H9 (cell line): ENCODE data around the gene ERN1. TPM values are rescaled to one million over a fixed set of nuclear protein-coding genes. Genes with fewer than 3 reads are reported as not detected.

Experiments used
- DNase-seq: peaks from one replicate; pipeline ENCODE4 v3.0.0-alpha.2; 2017
- H2AFZ ChIP-seq: one replicate; pipeline ENCODE4 v1.6.1; 2013; ENCODE audit warnings: mild to moderate bottlenecking, low read length, control low read depth, moderate library complexity
- H2AK5ac ChIP-seq: 2 replicates; pipeline ENCODE4 v1.6.1; 2013; ENCODE audit warnings: low read length, control low read depth, mixed read lengths; ENCODE audit not compliant: insufficient read length
- H2BK120ac ChIP-seq: one replicate; pipeline ENCODE4 v1.6.1; 2013; ENCODE audit warnings: low read depth, mild to moderate bottlenecking, low read length, control low read depth, inconsistent platforms; ENCODE audit not compliant: poor library complexity, severe bottlenecking
- H2BK12ac ChIP-seq: 2 replicates; pipeline ENCODE4 v1.6.1; 2013; ENCODE audit warnings: low read length, control low read depth, mixed read lengths, low read depth; ENCODE audit not compliant: insufficient read length
- H2BK15ac ChIP-seq: 2 replicates; pipeline ENCODE4 v1.6.1; 2013; ENCODE audit warnings: low read depth, low read length, control low read depth
- H2BK20ac ChIP-seq: one replicate; pipeline ENCODE4 v1.6.1; 2013; ENCODE audit warnings: low read depth, mild to moderate bottlenecking, low read length, control low read depth, inconsistent platforms; ENCODE audit not compliant: poor library complexity, severe bottlenecking
- H2BK5ac ChIP-seq: 2 replicates; pipeline ENCODE4 v1.6.1; 2013; ENCODE audit warnings: low read length, control low read depth, mixed read lengths; ENCODE audit not compliant: insufficient read length
- H3K14ac ChIP-seq: 2 replicates; pipeline ENCODE4 v1.6.1; 2013; ENCODE audit warnings: low read length, control low read depth; ENCODE audit not compliant: insufficient read depth
- H3K18ac ChIP-seq: 2 replicates; pipeline ENCODE4 v1.6.1; 2013; ENCODE audit warnings: low read depth, mild to moderate bottlenecking, mixed read lengths, low read length, control low read depth; ENCODE audit not compliant: insufficient read length
- H3K23ac ChIP-seq: 2 replicates; pipeline ENCODE4 v1.6.1; 2013; ENCODE audit warnings: low read length, control low read depth, mixed read lengths, low read depth; ENCODE audit not compliant: insufficient read length
- H3K23me2 ChIP-seq: 2 replicates; pipeline ENCODE4 v1.6.1; 2013; ENCODE audit warnings: low read depth, mild to moderate bottlenecking, mixed read lengths, low read length, control low read depth; ENCODE audit not compliant: insufficient read length, poor library complexity, severe bottlenecking
- H3K27ac ChIP-seq: 2 replicates; pipeline ENCODE4 v1.5.1; 2013; ENCODE audit warnings: low read length, control low read depth, mixed read lengths, low read depth; ENCODE audit not compliant: insufficient read length
- H3K27me3 ChIP-seq: 2 replicates; pipeline ENCODE4 v1.6.1; 2013; ENCODE audit warnings: low read length, control low read depth, inconsistent platforms; ENCODE audit not compliant: insufficient read depth
- H3K4ac ChIP-seq: 2 replicates; pipeline ENCODE4 v1.6.1; 2013; ENCODE audit warnings: low read depth, mild to moderate bottlenecking, control low read depth, inconsistent platforms, low read length, moderate library complexity
- H3K4me1 ChIP-seq: 2 replicates; pipeline ENCODE4 v1.6.1; 2013; ENCODE audit warnings: low read length, control low read depth, inconsistent platforms; ENCODE audit not compliant: insufficient read depth
- H3K4me2 ChIP-seq: 2 replicates; pipeline ENCODE4 v1.6.1; 2013; ENCODE audit warnings: low read length, control low read depth, mixed read lengths; ENCODE audit not compliant: insufficient read length, insufficient read depth
- H3K56ac ChIP-seq: 2 replicates; pipeline ENCODE4 v1.6.1; 2013; ENCODE audit warnings: low read depth, mild to moderate bottlenecking, mixed read lengths, low read length, control low read depth; ENCODE audit not compliant: insufficient read length
- H3K79me1 ChIP-seq: 2 replicates; pipeline ENCODE4 v1.6.1; 2013; ENCODE audit warnings: low read depth, mild to moderate bottlenecking, moderate library complexity, low read length, control low read depth, inconsistent platforms; ENCODE audit not compliant: insufficient read depth, poor library complexity, severe bottlenecking
- H3K79me2 ChIP-seq: 2 replicates; pipeline ENCODE4 v1.6.1; 2013; ENCODE audit warnings: low read length, control low read depth, inconsistent platforms; ENCODE audit not compliant: insufficient read depth
- H3K9ac ChIP-seq: 2 replicates; pipeline ENCODE4 v1.6.1; 2013; ENCODE audit warnings: low read length, control low read depth, mixed read lengths; ENCODE audit not compliant: insufficient read length; ENCODE audit errors: extremely low read depth
- H3K9me3 ChIP-seq: one replicate; pipeline ENCODE4 v1.6.1; 2013; ENCODE audit warnings: low read depth, low read length, inconsistent platforms; ENCODE audit not compliant: control insufficient read depth
- H3T11ph ChIP-seq: one replicate; pipeline ENCODE4 v1.6.1; 2013; ENCODE audit warnings: mild to moderate bottlenecking, low read length, control low read depth, inconsistent platforms
- H4K20me1 ChIP-seq: one replicate; pipeline ENCODE4 v1.6.1; 2013; ENCODE audit not compliant: control insufficient read depth, insufficient read length, insufficient read depth
- H4K5ac ChIP-seq: 2 replicates; pipeline ENCODE4 v1.6.1; 2013; ENCODE audit warnings: low read depth, mild to moderate bottlenecking, mixed read lengths, low read length, control low read depth; ENCODE audit not compliant: insufficient read length
- H4K8ac ChIP-seq: replicated peaks from 2 replicates; pipeline ENCODE4 v1.6.1; 2013; ENCODE audit warnings: low read length, control low read depth, mixed read lengths, low read depth; ENCODE audit not compliant: insufficient read length
- H4K91ac ChIP-seq: 2 replicates; pipeline ENCODE4 v1.6.1; 2013; ENCODE audit warnings: low read depth, mild to moderate bottlenecking, moderate library complexity, mixed read lengths, low read length, control low read depth; ENCODE audit not compliant: insufficient read length
- H3K27ac Mint-ChIP-seq, 3 experiments: 2 replicates in 2 of 3; 3 replicates in 1 of 3; pipeline ENCODE4 v1.8.0; 2020 to 2021; ENCODE audit warnings: mixed read lengths in 3 of 3, mild to moderate bottlenecking in 1 of 3, moderate library complexity in 1 of 3
- H3K27me3 Mint-ChIP-seq: 2 replicates; pipeline ENCODE4 v1.8.0; 2021; ENCODE audit warnings: low read depth, mild to moderate bottlenecking, moderate library complexity, mixed read lengths
- H3K36me3 Mint-ChIP-seq, 3 experiments: 2 replicates in 2 of 3; 3 replicates in 1 of 3; pipeline ENCODE4 v1.8.0; 2020 to 2021; ENCODE audit warnings: low read depth in 3 of 3, mixed read lengths in 3 of 3; ENCODE audit not compliant: insufficient read depth in 1 of 3
- H3K4me1 Mint-ChIP-seq, 2 experiments: 2 replicates each; pipeline ENCODE4 v1.8.0; 2020; ENCODE audit warnings: mixed read lengths in 2 of 2
- H3K4me3 Mint-ChIP-seq, 2 experiments: 2 replicates in 1 of 2; 3 replicates in 1 of 2; pipeline ENCODE4 v1.8.0; 2020 to 2021; ENCODE audit warnings: mild to moderate bottlenecking in 2 of 2, mixed read lengths in 2 of 2, moderate library complexity in 1 of 2
- H3K9me3 Mint-ChIP-seq, 2 experiments: 2 replicates in 1 of 2; 3 replicates in 1 of 2; pipeline ENCODE4 v1.8.0; 2020; ENCODE audit warnings: mild to moderate bottlenecking in 2 of 2, mixed read lengths in 2 of 2, moderate library complexity in 1 of 2
- WGBS: extraction: QIAGEN DNeasy Blood & Tissue Kit; methylation state at CpG from one replicate; pipeline ENCODE4 v1.1.7; 2013; ENCODE audit warnings: missing lambda C conversion rate, low lambda C conversion rate, mixed read lengths; ENCODE audit not compliant: insufficient read length; ENCODE audit errors: extremely low coverage; 5-methylcytosine and 5-hydroxymethylcytosine counted together
- total RNA-seq: library from RNA; stranded (reverse); gene quantifications from 2 replicates; pipeline ENCODE4 v1.2.1, GENCODE V29; 2021
- TF ChIP-seq, protein P1 (sequence below): fragments of 200-600 bp; sonication (generic); conservative IDR thresholded peaks from 3 replicates; pipeline ENCODE4 v1.8.0; 2021; ENCODE audit warnings: antibody characterized with exemption, mild to moderate bottlenecking

ERN1 gene
- total RNA-seq, 1 experiment from 2014 or later: 5.0 TPM

DNA sequence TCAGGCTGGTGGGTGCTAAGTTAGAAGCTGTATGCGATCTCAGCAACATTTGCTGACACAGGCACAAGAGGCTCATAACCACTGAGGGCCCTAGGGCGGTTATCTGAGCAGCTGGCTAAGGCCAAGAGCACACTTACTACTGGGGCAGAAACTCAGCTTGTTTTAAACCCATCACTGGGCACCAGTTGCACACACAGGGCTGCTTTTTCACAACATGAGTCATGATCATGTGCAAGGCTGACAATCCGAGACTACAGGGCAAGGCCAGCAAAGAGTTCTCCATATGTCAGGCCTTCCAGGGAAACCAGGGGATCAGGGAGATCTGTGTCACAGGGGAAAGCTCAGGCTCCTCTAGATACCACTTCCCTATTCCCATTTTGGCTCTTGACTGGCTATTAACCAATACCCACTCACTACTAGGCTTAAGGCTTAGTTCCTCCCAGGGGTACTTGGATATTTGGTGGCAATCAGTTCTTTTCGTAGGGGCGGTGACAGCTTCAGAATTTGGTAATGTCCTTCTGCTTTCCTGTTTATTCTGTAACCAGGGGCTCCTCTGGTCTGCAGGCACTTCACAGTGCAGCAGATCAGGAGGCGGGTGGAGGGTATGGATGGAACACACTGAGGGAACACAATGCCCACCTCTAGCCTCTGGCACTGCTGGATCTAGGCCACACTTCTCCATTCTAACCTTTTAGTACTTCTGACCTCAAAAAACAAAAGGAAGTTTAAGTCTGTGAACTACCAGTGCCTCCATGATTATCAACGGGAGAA is 44.9 kb upstream of the ERN1 start:
- Mint-ChIP-seq H3K27ac (peak overlapping the region in 2 of 3 experiments; percentile 41 to 68; a peak in 2 of 7 replicates), H3K4me1 (peaks cover 0 to 3% of the 10 kb centered on the region in 2 experiments; a peak in 1 of 4 replicates), H3K27me3 (no peaks in the 10 kb centered on the region), H3K36me3 (peaks cover 11 to 26% (median 11%) of the 10 kb centered on the region in 3 experiments; a peak in 5 of 7 replicates), H3K4me3 (no peak overlapping the region), H3K9me3 (no peaks in the 10 kb centered on the region; a peak in 1 of 5 replicates)
- no peak overlapping the region for H2BK12ac ChIP-seq
- no peak overlapping the region for H3K4ac ChIP-seq
- no peak overlapping the region for H3K56ac ChIP-seq
- no peak overlapping the region for H2BK5ac ChIP-seq
- H4K5ac ChIP-seq: no peak overlapping the region
- H3K27me3 ChIP-seq: no peaks in the 10 kb centered on the region
- H2BK20ac ChIP-seq: no peak overlapping the region
- H3T11ph ChIP-seq: no peak overlapping the region
- H3K79me2 ChIP-seq: no peaks in the 10 kb centered on the region
- H3K4me2 ChIP-seq: no peak overlapping the region
- H3K79me1 ChIP-seq: no peaks in the 10 kb centered on the region
- H4K20me1 ChIP-seq: no peaks in the 10 kb centered on the region
- H3K23ac ChIP-seq: no peak overlapping the region
- no peak overlapping the region for H2BK120ac ChIP-seq
- H4K8ac ChIP-seq: no peak overlapping the region
- WGBS: no CpG with 5 or more reads among the region's 7 CpGs
- DNase-seq: no peak
- no peaks in the 10 kb centered on the region for H3K4me1 ChIP-seq
- no peak overlapping the region for H2BK15ac ChIP-seq
- no peak overlapping the region for H3K18ac ChIP-seq
- no peak overlapping the region for H2AK5ac ChIP-seq
- H3K9ac ChIP-seq: no peak overlapping the region
- H4K91ac ChIP-seq: no peak overlapping the region
- no peak overlapping the region for H3K14ac ChIP-seq
- H2AFZ ChIP-seq: no peak overlapping the region
- TF ChIP-seq, protein P1, sequence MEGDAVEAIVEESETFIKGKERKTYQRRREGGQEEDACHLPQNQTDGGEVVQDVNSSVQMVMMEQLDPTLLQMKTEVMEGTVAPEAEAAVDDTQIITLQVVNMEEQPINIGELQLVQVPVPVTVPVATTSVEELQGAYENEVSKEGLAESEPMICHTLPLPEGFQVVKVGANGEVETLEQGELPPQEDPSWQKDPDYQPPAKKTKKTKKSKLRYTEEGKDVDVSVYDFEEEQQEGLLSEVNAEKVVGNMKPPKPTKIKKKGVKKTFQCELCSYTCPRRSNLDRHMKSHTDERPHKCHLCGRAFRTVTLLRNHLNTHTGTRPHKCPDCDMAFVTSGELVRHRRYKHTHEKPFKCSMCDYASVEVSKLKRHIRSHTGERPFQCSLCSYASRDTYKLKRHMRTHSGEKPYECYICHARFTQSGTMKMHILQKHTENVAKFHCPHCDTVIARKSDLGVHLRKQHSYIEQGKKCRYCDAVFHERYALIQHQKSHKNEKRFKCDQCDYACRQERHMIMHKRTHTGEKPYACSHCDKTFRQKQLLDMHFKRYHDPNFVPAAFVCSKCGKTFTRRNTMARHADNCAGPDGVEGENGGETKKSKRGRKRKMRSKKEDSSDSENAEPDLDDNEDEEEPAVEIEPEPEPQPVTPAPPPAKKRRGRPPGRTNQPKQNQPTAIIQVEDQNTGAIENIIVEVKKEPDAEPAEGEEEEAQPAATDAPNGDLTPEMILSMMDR: no peak
- H3K23me2 ChIP-seq: no peaks in the 10 kb centered on the region
- H3K9me3 ChIP-seq: no peaks in the 10 kb centered on the region
- no peak overlapping the region for H3K27ac ChIP-seq
